DND-41 (cell line): ENCODE results near the gene TRPM5.
A peak's percentile ranks its signal among the peaks of the same experiment; 100 is the strongest.

Experiments
- ATAC-seq: fragments of 200-7000 bp; cut with Tn5 transposase; 3 replicates; pipeline ENCODE4 v1.9.1; 2021; ENCODE audit warnings: low read depth; ENCODE audit not compliant: insufficient read depth
- DNase-seq: peaks from one replicate; pipeline ENCODE4 v3.0.0-alpha.2; 2020
- H2AFZ ChIP-seq: 2 replicates; pipeline ENCODE4 v1.6.0; 2012; ENCODE audit warnings: low read depth, low read length
- H3K27ac ChIP-seq: 2 replicates; pipeline ENCODE4 v1.5.1; 2012; ENCODE audit warnings: low read length, inconsistent platforms
- H3K27me3 ChIP-seq: fragments of 200-600 bp; sonication (generic); 2 replicates; pipeline ENCODE4 v1.6.0; 2012; ENCODE audit warnings: low read length, mild to moderate bottlenecking, inconsistent platforms; ENCODE audit not compliant: insufficient read depth, poor library complexity
- H3K36me3 ChIP-seq: 2 replicates; pipeline ENCODE4 v1.5.1; 2012; ENCODE audit warnings: low read length, inconsistent platforms; ENCODE audit not compliant: insufficient read depth
- H3K4me1 ChIP-seq: 2 replicates; pipeline ENCODE4 v1.5.1; 2012; ENCODE audit warnings: mild to moderate bottlenecking, low read length; ENCODE audit not compliant: insufficient read depth
- H3K4me2 ChIP-seq: 2 replicates; pipeline ENCODE4 v1.6.0; 2012; ENCODE audit warnings: mild to moderate bottlenecking, moderate library complexity, low read length, inconsistent platforms; ENCODE audit not compliant: insufficient read depth
- H3K4me3 ChIP-seq, 2 experiments: fragments of 200-600 bp in 1 of 2; shearing (Covaris generic) in 1 of 2; 2 replicates each; pipeline ENCODE4 v1.5.1; 2012 to 2016; ENCODE audit warnings: inconsistent platforms in 2 of 2, low read length in 2 of 2, mild to moderate bottlenecking in 2 of 2, low read depth in 1 of 2, moderate library complexity in 1 of 2
- H3K79me2 ChIP-seq: 2 replicates; pipeline ENCODE4 v1.6.0; 2012; ENCODE audit warnings: low read length, inconsistent platforms; ENCODE audit not compliant: insufficient read depth
- H3K9ac ChIP-seq: 2 replicates; pipeline ENCODE4 v1.6.0; 2012; ENCODE audit warnings: low read depth, mild to moderate bottlenecking, inconsistent platforms, low read length, moderate library complexity
- H3K9me3 ChIP-seq: 2 replicates; pipeline ENCODE4 v1.5.1; 2012; ENCODE audit warnings: low read length, moderate library complexity, mild to moderate bottlenecking, inconsistent platforms; ENCODE audit not compliant: insufficient read depth, severe bottlenecking
- H4K20me1 ChIP-seq: 2 replicates; pipeline ENCODE4 v1.6.0; 2012; ENCODE audit warnings: low read length; ENCODE audit not compliant: insufficient read depth
- EZH2 ChIP-seq: IDR thresholded peaks from 3 replicates; pipeline ENCODE4 v1.6.1; 2012; ENCODE audit warnings: borderline replicate concordance, low read depth, mild to moderate bottlenecking, moderate library complexity, low read length, inconsistent platforms; ENCODE audit not compliant: severe bottlenecking
- TF ChIP-seq, protein P1 (sequence below): IDR thresholded peaks from 2 replicates; pipeline ENCODE4 v1.5.1; 2012; ENCODE audit warnings: borderline replicate concordance, low read length, moderate library complexity, mild to moderate bottlenecking; ENCODE audit not compliant: poor library complexity, severe bottlenecking; ENCODE audit errors: extremely low read depth

Gene TRPM5

DNA sequence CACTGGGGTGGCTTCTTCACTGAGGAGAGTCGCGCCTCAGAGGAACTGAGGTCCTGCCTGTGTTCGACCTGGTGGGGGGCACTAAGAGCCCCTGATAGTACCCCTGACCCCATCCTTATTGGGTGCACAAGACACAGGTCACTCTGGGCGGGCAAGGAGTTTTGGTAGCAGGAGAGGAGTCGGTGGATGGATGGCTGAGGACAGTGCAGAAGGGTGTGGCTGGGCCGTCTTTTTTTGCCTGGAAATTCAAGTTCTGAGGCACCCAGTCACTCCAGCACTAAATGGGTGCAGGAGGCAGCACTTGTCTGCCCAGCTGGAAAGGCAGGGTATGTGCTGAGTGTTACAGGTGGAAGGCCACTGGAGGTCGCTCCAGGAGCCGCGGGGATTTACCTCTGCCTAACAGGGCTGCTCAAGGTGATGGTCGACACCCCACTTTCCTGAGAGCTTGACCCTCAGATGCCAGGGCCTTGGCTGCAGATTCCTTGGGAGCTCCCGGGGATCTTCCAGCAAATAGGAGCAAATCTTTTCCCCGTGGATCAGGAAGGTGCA lies 42.8 kb downstream of the TRPM5 start:
- H3K27ac ChIP-seq = peak overlapping the region; percentile 90
- H4K20me1 ChIP-seq = peaks cover 40% of the 10 kb centered on the region
- peaks cover 56% of the 10 kb centered on the region for H3K36me3 ChIP-seq
- no peak for DNase-seq
- no peaks in the 10 kb centered on the region for H3K9me3 ChIP-seq
- H2AFZ ChIP-seq = no peak overlapping the region
- H3K27me3 ChIP-seq = no peaks in the 10 kb centered on the region
- peak overlapping the region; percentile 93 for H3K9ac ChIP-seq
- H3K4me3 ChIP-seq = peak overlapping the region; percentile 98
- peaks cover 35% of the 10 kb centered on the region for H3K79me2 ChIP-seq
- peak overlapping the region; percentile 79 for H3K4me2 ChIP-seq
- TF ChIP-seq, protein P1, sequence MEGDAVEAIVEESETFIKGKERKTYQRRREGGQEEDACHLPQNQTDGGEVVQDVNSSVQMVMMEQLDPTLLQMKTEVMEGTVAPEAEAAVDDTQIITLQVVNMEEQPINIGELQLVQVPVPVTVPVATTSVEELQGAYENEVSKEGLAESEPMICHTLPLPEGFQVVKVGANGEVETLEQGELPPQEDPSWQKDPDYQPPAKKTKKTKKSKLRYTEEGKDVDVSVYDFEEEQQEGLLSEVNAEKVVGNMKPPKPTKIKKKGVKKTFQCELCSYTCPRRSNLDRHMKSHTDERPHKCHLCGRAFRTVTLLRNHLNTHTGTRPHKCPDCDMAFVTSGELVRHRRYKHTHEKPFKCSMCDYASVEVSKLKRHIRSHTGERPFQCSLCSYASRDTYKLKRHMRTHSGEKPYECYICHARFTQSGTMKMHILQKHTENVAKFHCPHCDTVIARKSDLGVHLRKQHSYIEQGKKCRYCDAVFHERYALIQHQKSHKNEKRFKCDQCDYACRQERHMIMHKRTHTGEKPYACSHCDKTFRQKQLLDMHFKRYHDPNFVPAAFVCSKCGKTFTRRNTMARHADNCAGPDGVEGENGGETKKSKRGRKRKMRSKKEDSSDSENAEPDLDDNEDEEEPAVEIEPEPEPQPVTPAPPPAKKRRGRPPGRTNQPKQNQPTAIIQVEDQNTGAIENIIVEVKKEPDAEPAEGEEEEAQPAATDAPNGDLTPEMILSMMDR = no peak
- ATAC-seq = no peak
- peaks cover 34% of the 10 kb centered on the region for H3K4me1 ChIP-seq

DNA sequence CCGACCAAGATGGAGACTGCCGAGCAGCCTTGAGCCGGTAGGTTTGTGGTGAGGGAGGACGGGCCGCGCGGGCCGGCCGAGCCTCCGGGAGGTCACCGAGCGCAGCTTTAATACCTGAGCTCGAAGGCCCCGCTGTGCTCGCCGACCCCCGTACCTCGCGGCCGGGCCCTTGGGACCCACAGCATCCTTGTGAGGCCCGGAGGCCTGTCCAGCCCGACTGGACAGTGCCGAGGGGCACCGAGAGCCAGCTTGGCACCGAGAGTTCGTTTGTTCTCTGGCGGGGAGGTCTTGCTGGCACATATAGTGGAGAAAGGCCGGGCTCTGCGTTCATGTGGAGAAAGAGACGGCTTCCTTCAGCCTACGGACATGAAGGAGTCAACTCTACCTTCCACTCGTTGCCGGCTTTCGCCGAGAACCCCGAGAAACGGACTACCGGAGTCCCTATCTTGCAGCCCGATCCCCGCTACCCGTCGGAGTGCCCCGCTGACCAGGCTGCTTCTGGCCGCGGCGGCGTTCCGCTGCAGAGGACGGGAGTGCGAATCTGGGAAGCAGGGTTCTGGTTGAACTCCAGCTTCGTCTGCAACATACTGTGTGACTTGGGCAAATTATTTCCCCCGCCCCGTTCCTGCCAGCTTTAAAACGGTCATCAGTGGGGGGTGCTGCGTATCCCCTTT lies 43.4 kb downstream of the TRPM5 start:
- H3K36me3 ChIP-seq = peaks cover 62% of the 10 kb centered on the region
- TF ChIP-seq, protein P1 = no peak
- no peak for TF ChIP-seq EZH2
- peak overlapping the region; percentile 98 for H3K4me3 ChIP-seq
- peaks cover 35% of the 10 kb centered on the region for H3K79me2 ChIP-seq
- DNase-seq = no peak
- H3K9me3 ChIP-seq = no peaks in the 10 kb centered on the region
- ATAC-seq = no peak
- H3K27ac ChIP-seq = peak overlapping the region; percentile 90
- no peaks in the 10 kb centered on the region for H3K27me3 ChIP-seq
- peak overlapping the region; percentile 82 for H2AFZ ChIP-seq
- peaks cover 34% of the 10 kb centered on the region for H3K4me1 ChIP-seq
- H3K4me2 ChIP-seq = peak overlapping the region; percentile 79
- peaks cover 40% of the 10 kb centered on the region for H4K20me1 ChIP-seq
- H3K9ac ChIP-seq = peak overlapping the region; percentile 93

DNA sequence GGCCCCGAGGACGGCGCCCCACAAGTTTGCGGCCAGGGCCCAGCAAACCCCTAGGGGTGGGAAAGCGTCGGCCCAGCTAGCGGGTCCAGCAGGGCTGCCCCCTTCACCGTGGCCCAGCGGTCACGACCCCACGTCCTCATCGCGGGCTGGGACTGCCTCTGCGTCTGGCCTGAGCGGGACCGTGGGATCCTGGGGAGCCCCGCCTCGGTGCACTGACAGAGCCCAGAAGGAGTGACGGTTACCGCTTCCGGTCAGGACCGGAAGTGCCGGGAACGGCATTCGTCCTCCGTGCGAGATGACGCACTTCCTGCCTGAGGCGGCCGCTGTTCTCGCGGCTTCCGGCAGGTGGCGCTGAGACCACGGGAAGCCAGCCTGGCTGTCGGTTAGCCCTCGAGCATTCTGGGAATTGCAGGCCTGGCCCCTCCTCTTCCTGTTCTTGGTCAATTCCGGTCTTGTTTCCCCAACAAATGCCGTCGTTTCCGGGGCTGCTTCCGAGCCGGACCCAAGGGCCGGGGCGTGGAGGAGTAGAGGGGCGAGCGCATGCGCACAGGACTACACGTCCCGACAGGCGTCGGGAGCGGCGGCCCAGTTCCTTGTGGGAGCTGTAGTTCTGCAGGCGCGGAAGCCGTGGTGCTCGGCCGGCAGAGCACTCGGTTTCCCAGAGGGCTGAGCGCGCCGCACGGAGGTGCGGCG lies 44.1 kb downstream of the TRPM5 start, which contains the start of gene TSSC4:
TSSC4 (plus strand) TSS at position 682 of the 693 bp plus-strand sequence. CDS start 1,884 bp downstream, outside the sequence.
- Histone ChIP-seq H3K9ac (peak within 1 kb of the TSS; percentile 94), H2AFZ (peak within 1 kb of the TSS; percentile 82), H4K20me1 (peaks cover 43% of the 10 kb centered on the region)

More for the DNA sequence above, 44.1 kb downstream of the TRPM5 start, which contains the start of gene TSSC4:
- H3K4me1 ChIP-seq = peaks cover 34% of the 10 kb centered on the region
- ATAC-seq (peak; percentile 91), DNase-seq (peak; percentile 100)
- peak within 1 kb of the TSS; percentile 96 for H3K27ac ChIP-seq
- TF ChIP-seq, protein P1 = peak; percentile 99
- no peak for TF ChIP-seq EZH2
- H3K36me3 ChIP-seq = peaks cover 69% of the 10 kb centered on the region
- H3K27me3 ChIP-seq = no peaks in the 10 kb centered on the region
- peak within 1 kb of the TSS; percentile 93 for H3K4me2 ChIP-seq
- peak within 1 kb of the TSS; percentile 98 for H3K4me3 ChIP-seq
- peaks cover 35% of the 10 kb centered on the region for H3K79me2 ChIP-seq
- no peaks in the 10 kb centered on the region for H3K9me3 ChIP-seq
